Measurements from ENCODE around the gene SREK1.

DNA sequence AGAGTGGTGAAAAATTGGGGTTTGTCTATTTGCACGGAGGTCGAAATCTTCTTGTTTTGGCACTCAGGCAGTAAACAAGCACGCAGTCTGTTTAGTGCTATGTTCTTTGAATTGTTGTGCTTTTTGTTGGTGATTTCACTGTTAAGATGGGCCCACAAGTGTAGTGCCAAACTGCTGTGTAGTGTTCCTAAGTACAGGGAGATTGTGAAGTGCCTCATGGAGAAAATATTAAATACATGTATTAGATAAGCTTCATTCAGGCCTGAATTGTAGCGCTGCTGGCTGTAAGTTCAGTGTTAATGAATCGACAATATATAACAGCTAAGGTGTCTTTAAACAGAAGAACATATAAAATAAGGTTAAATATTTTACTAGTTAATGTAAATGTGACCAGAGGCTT lies 17.3 kb downstream of the SREK1 start:
- TF ChIP-seq, protein P1, sequence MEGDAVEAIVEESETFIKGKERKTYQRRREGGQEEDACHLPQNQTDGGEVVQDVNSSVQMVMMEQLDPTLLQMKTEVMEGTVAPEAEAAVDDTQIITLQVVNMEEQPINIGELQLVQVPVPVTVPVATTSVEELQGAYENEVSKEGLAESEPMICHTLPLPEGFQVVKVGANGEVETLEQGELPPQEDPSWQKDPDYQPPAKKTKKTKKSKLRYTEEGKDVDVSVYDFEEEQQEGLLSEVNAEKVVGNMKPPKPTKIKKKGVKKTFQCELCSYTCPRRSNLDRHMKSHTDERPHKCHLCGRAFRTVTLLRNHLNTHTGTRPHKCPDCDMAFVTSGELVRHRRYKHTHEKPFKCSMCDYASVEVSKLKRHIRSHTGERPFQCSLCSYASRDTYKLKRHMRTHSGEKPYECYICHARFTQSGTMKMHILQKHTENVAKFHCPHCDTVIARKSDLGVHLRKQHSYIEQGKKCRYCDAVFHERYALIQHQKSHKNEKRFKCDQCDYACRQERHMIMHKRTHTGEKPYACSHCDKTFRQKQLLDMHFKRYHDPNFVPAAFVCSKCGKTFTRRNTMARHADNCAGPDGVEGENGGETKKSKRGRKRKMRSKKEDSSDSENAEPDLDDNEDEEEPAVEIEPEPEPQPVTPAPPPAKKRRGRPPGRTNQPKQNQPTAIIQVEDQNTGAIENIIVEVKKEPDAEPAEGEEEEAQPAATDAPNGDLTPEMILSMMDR (IDR thresholded peaks at IDR 0.05): no peak
- TF ChIP-seq POLR2A (IDR thresholded peaks at IDR 0.05) (no peak), EP300 (IDR thresholded peaks at IDR 0.05) (no peak), POLR2AphosphoS5 (IDR thresholded peaks at IDR 0.05) (no peak)
